SK-N-MC (cell line): ENCODE data around the gene CA10.

Experiments used
- EZH2 ChIP-seq: fragments of 200-600 bp; sonication (generic); IDR thresholded peaks from one replicate; pipeline ENCODE4 v1.6.1; 2017; ENCODE audit warnings: antibody characterized with exemption
- FOXP2 ChIP-seq: optimal IDR thresholded peaks from 2 replicates; pipeline ENCODE3; 2011; ENCODE audit warnings: mild to moderate bottlenecking, moderate library complexity; ENCODE audit not compliant: insufficient read depth; ENCODE audit errors: extremely low read length, control extremely low read depth
- POLR2AphosphoS5 ChIP-seq: IDR thresholded peaks from 2 replicates; pipeline ENCODE4 v1.6.1; 2012; ENCODE audit warnings: mild to moderate bottlenecking, low read depth, low read length, borderline replicate concordance

DNA sequence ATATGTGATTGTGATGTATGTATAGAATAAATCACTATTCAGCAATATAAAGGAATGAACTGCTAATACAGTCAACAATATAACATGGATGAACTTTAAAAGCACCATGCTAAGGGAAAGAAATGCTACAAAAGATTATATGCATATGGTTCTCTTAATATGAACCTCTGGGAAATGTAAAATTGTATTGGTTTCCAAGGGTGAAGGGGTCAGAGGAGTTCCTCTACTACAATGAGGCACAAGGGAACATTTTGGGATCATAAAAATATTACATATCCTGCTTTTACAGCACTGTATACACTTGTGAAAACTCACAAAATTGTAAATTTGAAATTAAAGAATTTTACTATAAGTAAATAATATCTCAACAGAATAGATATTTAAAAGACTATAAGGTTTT lies 111.4 kb downstream of the CA10 start:
- TF ChIP-seq POLR2AphosphoS5 (no peak), EZH2 (no peak), FOXP2 (no peak)
